Thyroid gland (tissue), 4 donors: Measurements from ENCODE around the gene GATC. TPM values are rescaled to one million over a fixed set of nuclear protein-coding genes. Genes with fewer than 3 reads are reported as not detected.

Experiments
- DNase-seq, 2 donors: peaks; one replicate each; pipeline ENCODE4 v3.0.0-alpha.2; 2019
- H3K27ac ChIP-seq, 3 donors: fragments of 200-600 bp; sonication (generic); 1 replicate in 2 of 3; 2 replicates in 1 of 3; pipeline ENCODE4 v1.5.1; 2016 to 2019; ENCODE audit warnings: mild to moderate bottlenecking in 1 of 3, moderate library complexity in 1 of 3
- H3K27me3 ChIP-seq: fragments of 200-600 bp; sonication (generic); one replicate; pipeline ENCODE4 v1.5.1; 2019
- H3K36me3 ChIP-seq, 2 donors: fragments of 200-600 bp; sonication (generic); one replicate each; pipeline ENCODE4 v1.5.1; 2016 to 2019
- H3K4me1 ChIP-seq, 2 donors: fragments of 200-600 bp; sonication (generic); one replicate each; pipeline ENCODE4 v1.5.1; 2017 to 2019
- H3K4me3 ChIP-seq, 3 donors: fragments of 200-600 bp; sonication (generic); replicated peaks in 1 of 3; 1 replicate in 2 of 3; 2 replicates in 1 of 3; pipeline ENCODE4 v1.5.1; 2016; ENCODE audit warnings: mild to moderate bottlenecking in 1 of 3
- H3K9me3 ChIP-seq: fragments of 200-600 bp; sonication (generic); one replicate; pipeline ENCODE4 v1.5.1; 2017
- CTCF ChIP-seq, 6 experiments: fragments of 200-600 bp in 3 of 6; fragments of 450-650 bp in 3 of 6; sonication (generic) in 3 of 6; IDR thresholded peaks; one replicate each; pipeline ENCODE4 v1.5.1; 2016 to 2019; ENCODE audit warnings: antibody characterized with exemption in 6 of 6, mild to moderate bottlenecking in 2 of 6, inconsistent platforms in 1 of 6, moderate library complexity in 1 of 6
- POLR2A ChIP-seq, 2 donors: fragments of 450-650 bp; IDR thresholded peaks; one replicate each; pipeline ENCODE4 v1.6.1; 2017; ENCODE audit warnings: antibody characterized with exemption in 2 of 2, mild to moderate bottlenecking in 2 of 2, moderate library complexity in 1 of 2
- WGBS, 2 donors: methylation state at CpG; one replicate each; pipeline ENCODE4 v1.1.5; 2017; 5-methylcytosine and 5-hydroxymethylcytosine counted together
- intact Hi-C: fragments of 100-400 bp; cut with DNase I; formaldehyde crosslinking; loops from one replicate; pipeline ENCODE4 v1.15.1; 2023
- small RNA-seq: library from RNA; depleted of rRNA; stranded (forward); fragments of <200 nt; gene quantifications from one replicate; pipeline ENCODE3, GENCODE V24; 2016
- total RNA-seq, 4 donors: library from RNA; depleted of rRNA; stranded (reverse); fragments of >200 nt; gene quantifications; one replicate each; pipeline ENCODE4 v1.2.3, GENCODE V29; 2016

The GATC gene
- total RNA-seq, 4 donors from 2014 or later, result 32.4 to 38.4 (median 36.6) TPM

GRCh38 chr12:120504587-120504986 lies 58.3 kb downstream of the GATC start:
- Histone ChIP-seq H3K27ac (no peak overlapping the region), H3K9me3 (no peaks in the 10 kb centered on the region), H3K27me3 (no peaks in the 10 kb centered on the region), H3K4me3 (no peak overlapping the region), H3K36me3 (peaks cover 25 to 39% of the 10 kb centered on the region in 2 donors), H3K4me1 (no peaks in the 10 kb centered on the region)
- TF ChIP-seq POLR2A (IDR thresholded peaks at IDR 0.05) (no peak), CTCF (IDR thresholded peaks at IDR 0.05) (no peak)
- DNase-seq, result no peak
- intact Hi-C loops, result no loop called here
- WGBS, 2 donors, result 92% methylated on average over 4 of the region's 4 CpGs

GRCh38 chr12:120508537-120508936 lies 62.3 kb downstream of the GATC start:
- no peak overlapping the region for H3K27ac ChIP-seq
- H3K4me1 ChIP-seq, result no peaks in the 10 kb centered on the region

More at GRCh38 chr12:120508537-120508936, 62.3 kb downstream of the GATC start:
- DNase-seq, result no peak
- no peak for TF ChIP-seq CTCF (IDR thresholded peaks at IDR 0.05)
- TF ChIP-seq POLR2A (IDR thresholded peaks at IDR 0.05), result no peak
- Histone ChIP-seq H3K4me3 (no peak overlapping the region), H3K9me3 (no peaks in the 10 kb centered on the region), H3K36me3 (peaks cover 35 to 36% of the 10 kb centered on the region in 2 donors), H3K27me3 (no peaks in the 10 kb centered on the region)
- intact Hi-C loops, result no loop called here
- WGBS, 2 donors, result 96 to 97% methylated on average over 8 of the region's 8 CpGs

Small RNAs within 50 kb of the gene (small RNA-seq; reads per million reads assigned to genes)
- gene RF00019, result not detected

Other genes with a start within 250 kb of the GATC start
- gene RPLP0, start 245.3 kb upstream of the GATC start, total RNA-seq, result 1,000 to 10,000 TPM; 1,176 to 3,070 (median 2,431) TPM
- 10 to 100 TPM; 61.7 to 95.5 (median 82.7) TPM for gene PXN, start 180.7 kb upstream of the GATC start, total RNA-seq
- gene RNU4-2, start 154.5 kb upstream of the GATC start, total RNA-seq, result under 1 TPM; under 0.01 TPM
- under 1 TPM; under 0.01 TPM for gene RNU4-1, start 153.2 kb upstream of the GATC start, total RNA-seq
- 1 to 10 TPM in 3 of 4 donors, not detected in 1; 3.1 to 6.5 (median 3.8) TPM for gene SIRT4, start 144.1 kb upstream of the GATC start, total RNA-seq
- not detected for gene PLA2G1B, start 118.7 kb upstream of the GATC start, total RNA-seq
- 1 to 10 TPM in 1 of 4 donors, under 1 TPM in 1, not detected in 2; 0.33 to 1.6 TPM for gene MSI1, start 77.3 kb upstream of the GATC start, total RNA-seq
- gene COX6A1, start 8.3 kb upstream of the GATC start, total RNA-seq, result 1,000 to 10,000 TPM in 1 of 4 donors, 100 to 1,000 TPM in 3; 511 to 1,033 (median 687) TPM
- 10 to 100 TPM in 2 of 4 donors, 1 to 10 TPM in 2; 8.1 to 15.2 (median 12.2) TPM for gene TRIAP1, start 60 bp upstream of the GATC start, total RNA-seq
- 100 to 1,000 TPM in 1 of 4 donors, 10 to 100 TPM in 3; 64.5 to 107 (median 79.9) TPM for gene SRSF9, start 23.3 kb downstream of the GATC start, total RNA-seq
- 100 to 1,000 TPM; 128 to 265 (median 232) TPM for gene DYNLL1, start 49.7 kb downstream of the GATC start, total RNA-seq
- 10 to 100 TPM; 17.9 to 33.3 (median 32.8) TPM for gene COQ5, start 82.7 kb downstream of the GATC start, total RNA-seq
- gene RNF10, start 87.9 kb downstream of the GATC start, total RNA-seq, result 100 to 1,000 TPM in 3 of 4 donors, 10 to 100 TPM in 1; 62.5 to 159 (median 127) TPM
- 10 to 100 TPM; 27.9 to 72.0 (median 38.5) TPM for gene POP5, start 135.0 kb downstream of the GATC start, total RNA-seq
- gene CABP1, start 194.2 kb downstream of the GATC start, total RNA-seq, result 1 to 10 TPM in 1 of 4 donors, under 1 TPM in 1, not detected in 2; 0.33 to 1.4 TPM
- 100 to 1,000 TPM; 122 to 288 (median 187) TPM for gene MLEC, start 240.7 kb downstream of the GATC start, total RNA-seq